A172 (cell line): ENCODE data around the gene MAPK4. TPM values are rescaled to one million over a fixed set of nuclear protein-coding genes. Genes with fewer than 3 reads are reported as not detected.

ENCODE experiments used
- DNase-seq: peaks from one replicate; pipeline ENCODE4 v3.0.0-alpha.2; 2015; ENCODE audit warnings: low spot score
- total RNA-seq: library from RNA; depleted of rRNA; stranded (reverse); fragments of >200 nt; shearing (Covaris generic); gene quantifications from 2 replicates; pipeline ENCODE4 v1.2.3, GENCODE V29; 2014

Gene MAPK4
- total RNA-seq, 1 experiment from 2014 or later = 0.05 TPM

DNA sequence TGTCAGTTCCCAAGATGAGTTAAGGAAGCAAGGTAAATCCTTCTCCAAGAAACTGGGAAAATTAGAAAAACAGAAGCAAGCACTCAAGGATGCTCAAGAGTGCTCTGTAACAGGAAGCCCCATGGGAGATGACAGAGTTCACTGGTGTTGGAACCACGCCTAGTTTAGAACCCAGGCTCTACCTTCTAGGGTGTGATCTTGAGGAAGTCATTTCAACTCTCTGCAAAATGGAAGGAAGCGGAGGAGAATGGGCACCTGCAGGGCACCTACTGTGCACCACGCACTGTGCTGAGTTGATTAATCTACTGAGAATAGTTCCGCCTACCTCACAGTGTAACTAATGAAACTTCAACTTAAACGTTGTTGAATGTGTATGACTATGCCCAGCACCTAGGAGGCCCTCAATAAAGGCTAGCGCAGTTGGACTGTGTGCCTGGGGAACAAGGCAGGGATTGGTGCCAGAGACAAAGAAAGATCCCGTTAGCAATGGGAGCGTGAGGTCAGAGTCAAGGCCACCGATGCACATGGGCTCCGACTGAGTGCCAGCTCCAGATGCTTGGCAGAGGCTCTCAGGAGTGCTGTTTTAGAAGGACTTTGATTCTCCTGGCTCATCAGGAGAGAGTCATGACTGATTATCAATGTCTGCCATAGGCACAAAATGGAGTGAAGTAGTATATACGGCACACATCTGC is 93.7 kb downstream of the MAPK4 start:
- DNase-seq = no peak

- no peak for DNase-seq
Observed at GRCh38 chr18:50654211-50654610, 94.3 kb downstream of the MAPK4 start.

DNA sequence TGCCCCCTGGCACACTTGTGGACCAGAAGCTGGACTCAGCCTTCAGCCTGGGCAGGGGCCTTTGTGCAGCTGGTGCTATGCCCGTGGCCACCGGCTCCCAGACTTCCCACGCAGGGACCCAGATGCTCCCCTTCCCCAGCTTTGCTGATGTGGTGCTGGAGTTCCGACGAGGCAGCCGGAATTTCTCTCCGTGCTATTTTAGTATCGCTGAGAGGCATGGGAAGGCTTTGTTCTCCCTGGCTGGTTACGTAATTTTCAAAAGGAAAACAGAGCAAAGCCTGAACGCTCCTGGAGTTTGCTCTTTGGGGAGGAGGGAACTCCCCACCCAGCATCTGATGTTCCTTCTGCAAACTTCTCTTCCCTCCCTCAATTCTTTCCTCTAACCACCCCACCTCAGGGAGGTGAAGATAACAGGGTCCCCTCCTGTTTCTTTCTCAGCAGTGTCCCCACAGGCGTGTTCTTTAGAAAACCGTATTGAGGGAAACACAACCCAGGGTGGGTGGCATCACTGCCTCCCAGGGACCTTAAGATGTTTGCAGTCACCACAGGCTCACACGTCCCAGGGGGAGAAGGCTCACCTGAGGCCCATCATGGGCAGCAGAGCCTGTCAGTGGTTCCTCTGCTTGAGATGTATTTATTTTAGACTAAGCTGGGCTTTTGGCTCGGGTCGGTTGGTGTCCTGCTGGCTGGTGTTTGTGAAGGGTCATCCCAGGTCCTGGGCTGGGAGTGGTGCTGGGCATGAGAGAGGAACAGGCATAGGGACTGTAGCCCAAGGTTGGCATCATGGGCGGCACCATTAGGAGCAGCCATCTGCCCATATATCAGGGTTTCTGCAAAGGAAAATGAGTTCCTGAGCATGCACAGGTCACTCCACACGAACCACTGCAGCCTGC is 95.0 kb downstream of the MAPK4 start:
- no peak for DNase-seq

DNA sequence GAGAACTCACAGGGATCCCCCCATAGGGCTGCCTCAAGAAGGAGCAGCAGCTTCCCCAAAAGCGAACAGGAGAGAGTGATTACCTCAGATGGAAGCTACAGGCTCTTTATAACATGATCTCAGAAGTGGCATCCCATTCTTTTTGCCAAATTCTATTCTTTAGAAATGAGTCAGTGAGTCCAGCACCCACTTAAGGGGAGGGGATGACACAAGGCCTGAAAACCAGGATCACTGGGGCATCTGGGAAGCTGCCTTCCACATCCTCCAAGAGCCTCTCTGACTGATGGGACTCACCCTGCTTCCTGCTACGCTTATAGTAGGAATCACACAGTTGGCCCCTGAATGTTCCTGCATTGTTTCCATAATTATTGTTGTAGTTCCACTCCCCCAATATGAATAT is 96.5 kb downstream of the MAPK4 start:
- DNase-seq = no peak

DNA sequence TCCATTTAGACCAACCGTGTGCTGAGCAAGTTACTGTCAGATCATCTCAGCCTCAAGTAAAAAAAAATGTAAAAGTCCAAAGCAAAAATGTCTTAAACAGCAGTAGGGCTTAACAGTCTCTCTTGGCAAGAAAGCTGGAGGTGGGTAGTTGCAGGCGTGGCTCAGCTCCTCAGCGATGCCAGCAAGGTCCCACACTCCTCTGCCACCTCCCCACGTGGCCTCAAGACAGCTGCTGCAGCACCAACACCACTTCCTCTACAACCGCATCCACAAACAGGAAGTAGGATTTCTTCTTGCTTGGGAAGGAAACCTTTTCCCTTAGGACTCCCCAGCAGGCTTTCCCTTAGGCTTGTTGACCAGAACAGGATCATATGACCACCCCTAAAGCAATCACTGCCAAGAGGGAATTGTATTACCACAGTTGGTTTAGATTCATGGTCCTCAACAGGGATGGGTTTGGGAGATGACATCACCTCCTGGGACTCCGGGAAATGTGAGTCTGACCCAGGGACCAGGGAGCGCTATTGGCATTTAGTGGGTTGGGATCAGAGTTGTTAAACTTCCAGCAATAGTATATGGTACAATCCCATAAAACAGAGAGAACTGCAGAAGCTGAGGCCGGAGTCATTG is 97.1 kb downstream of the MAPK4 start:
- DNase-seq = no peak

- no peak for DNase-seq
Observed at GRCh38 chr18:50658601-50659000, 98.7 kb downstream of the MAPK4 start.

GRCh38 chr18:50659091-50660003 is 99.5 kb downstream of the MAPK4 start:
- peak; percentile 67 for DNase-seq

GRCh38 chr18:50661013-50661412 is 101.1 kb downstream of the MAPK4 start:
- DNase-seq = no peak

GRCh38 chr18:50662177-50662576 is 102.3 kb downstream of the MAPK4 start:
- no peak for DNase-seq

DNA sequence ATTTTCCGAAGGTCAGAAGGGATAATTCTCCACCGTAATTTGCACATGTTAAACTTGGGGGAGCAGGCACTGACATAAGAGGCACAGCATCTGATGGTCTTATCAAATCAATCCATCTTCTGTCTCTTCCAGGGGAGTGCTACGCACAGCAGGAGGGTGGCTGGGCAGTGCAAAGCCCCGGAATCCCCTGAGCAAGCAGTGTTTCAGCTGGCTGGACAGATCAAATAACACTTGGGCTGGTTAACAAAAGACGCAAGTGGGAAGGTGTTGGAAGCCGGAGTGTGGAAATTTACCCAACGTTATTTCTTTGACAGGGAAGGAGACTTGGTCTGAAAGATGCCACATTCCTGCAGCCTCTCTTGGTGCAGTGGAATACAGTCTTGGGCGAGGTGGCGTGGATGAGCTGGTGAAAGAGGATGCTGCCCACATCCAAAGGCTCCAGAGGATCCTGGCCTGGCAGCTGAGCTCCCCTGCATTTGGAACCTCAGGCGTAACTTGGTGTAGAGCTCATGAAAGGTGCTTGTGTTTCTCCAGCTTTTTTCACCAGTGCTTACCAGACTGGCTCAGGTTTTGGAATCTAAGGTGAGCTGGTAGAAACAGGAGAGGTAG is 103.0 kb downstream of the MAPK4 start:
- no peak for DNase-seq

GRCh38 chr18:50663626-50664441 is 103.9 kb downstream of the MAPK4 start:
- no peak for DNase-seq

DNA sequence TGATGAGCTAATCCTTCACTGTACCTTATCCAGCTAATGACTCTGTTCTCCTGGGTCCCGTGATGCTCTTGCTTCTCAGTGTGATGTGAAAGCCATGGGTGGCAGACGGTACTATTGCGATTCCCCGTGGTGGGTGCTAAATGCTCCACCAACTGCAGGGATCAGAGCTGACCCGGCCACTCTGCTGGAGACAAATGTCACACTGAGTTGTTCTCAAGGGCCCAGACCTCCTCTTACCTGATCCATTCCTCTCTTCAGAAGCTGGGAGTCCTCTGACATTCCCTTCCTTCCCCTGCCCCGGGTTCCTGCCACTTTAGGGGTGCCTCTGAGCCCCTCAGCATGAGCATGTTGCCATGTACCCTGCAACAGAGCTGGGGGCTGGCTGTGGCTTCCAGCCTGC is 105.1 kb downstream of the MAPK4 start:
- no peak for DNase-seq

DNA sequence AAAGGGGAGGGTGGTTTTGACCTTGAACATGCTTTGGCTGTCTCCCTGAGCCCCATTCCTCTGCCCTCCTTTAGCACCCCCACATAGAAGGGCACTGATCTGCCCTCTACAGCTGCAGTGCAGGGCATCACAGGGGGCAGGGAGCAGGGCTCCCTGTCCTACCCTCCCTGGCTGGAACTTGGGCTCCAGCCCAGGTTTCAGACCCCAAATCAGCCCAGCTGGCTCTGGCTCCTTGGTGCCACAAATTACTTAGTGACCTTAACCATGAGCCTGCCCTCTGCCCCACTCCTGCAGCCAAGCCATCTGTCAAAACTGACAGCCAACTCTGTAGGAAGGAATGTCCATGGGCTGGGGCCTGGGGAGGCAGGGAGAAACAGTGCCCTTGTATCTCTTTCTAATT is 105.6 kb downstream of the MAPK4 start:
- no peak for DNase-seq

- no peak for DNase-seq
Observed at GRCh38 chr18:50666536-50666935, 106.6 kb downstream of the MAPK4 start.

DNA sequence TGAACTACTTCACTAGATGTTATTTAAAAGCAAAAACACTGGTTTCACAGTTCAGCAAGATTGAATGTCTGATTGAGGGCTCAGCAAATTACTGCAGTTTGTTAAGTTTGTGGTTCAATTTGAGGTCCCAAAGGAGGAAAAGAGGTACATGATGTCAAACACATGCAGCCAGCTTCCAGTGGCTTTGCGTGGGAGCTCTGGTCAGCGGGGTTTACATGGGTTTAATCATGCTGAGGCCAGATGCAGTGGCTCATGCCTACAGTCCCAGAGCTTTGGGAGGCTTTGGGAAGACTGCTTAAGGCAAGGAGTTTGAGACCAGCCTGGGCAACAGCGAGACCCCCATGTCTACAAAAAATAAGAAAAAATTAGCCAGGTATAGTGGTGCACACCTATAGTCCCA is 111.5 kb downstream of the MAPK4 start:
- no peak for DNase-seq

DNA sequence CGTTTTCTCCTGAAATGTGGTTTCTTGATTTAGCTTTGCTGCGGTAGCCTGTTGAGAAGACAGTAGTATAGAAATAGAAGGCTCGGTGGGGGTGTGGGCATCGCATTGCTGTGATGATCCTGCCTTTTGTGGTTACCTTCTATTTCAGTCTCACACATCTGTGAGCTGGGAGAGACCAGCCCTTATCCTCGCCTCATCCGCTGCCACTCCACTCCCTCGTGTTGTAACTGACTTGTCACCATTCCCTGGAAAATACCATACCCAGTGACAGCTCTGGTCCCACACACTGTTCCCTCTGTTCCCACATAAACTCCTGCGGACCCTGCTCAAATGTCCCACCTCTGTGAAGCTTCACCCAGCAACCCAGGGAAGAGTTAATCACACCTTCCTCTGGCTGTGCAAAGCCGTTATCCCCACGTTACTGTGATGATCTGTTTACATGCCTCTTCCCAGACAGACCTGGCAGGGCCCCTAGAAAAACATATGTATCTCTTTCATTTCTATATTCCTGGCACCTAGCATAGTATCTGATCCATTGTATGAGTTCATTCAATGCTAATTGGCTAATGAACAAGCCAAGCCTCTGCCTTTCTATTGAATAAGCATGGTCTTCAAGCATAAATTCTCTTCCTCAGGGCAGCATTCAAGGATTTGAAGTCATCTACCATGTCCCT is 114.6 kb downstream of the MAPK4 start:
- no peak for DNase-seq

- no peak for DNase-seq
Observed at GRCh38 chr18:50675043-50675442, 115.2 kb downstream of the MAPK4 start.

- no peak for DNase-seq
Observed at GRCh38 chr18:50678651-50679050, 118.8 kb downstream of the MAPK4 start.

GRCh38 chr18:50679056-50679455 is 119.2 kb downstream of the MAPK4 start:
- no peak for DNase-seq

DNA sequence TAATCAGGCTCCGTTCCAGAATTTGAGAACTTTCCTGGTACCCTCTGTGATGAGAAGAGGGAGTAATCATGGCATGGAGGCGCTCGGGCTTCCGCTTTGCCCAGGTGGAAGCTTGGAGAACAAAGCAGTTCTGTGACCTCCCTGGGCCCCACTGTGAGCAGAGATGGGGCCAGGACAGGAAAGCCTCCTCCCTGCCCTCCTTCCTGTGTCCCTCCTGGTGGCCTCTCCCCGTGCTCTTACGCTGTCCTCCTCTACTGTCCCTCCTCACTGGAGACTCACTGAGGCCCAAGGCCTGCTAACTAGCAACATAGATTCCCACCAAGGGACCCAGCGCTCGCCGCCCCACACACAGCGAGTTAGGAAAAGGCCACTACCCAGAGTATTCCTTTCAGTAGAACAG is 119.8 kb downstream of the MAPK4 start:
- no peak for DNase-seq
